H1 (cell line): ENCODE measurements around the gene NRXN2. TPM values are rescaled to one million over a fixed set of nuclear protein-coding genes. Genes with fewer than 3 reads are reported as not detected.

Source experiments
- BACH1 ChIP-seq: IDR thresholded peaks from 2 replicates; pipeline ENCODE4 v1.6.1; 2012; ENCODE audit warnings: low read length, improper control_type of control experiment
- FOSL1 ChIP-seq: IDR thresholded peaks from 2 replicates; pipeline ENCODE4 v1.6.1; 2011; ENCODE audit warnings: mild to moderate bottlenecking, low read depth, low read length, moderate library complexity; ENCODE audit not compliant: insufficient read depth
- HDAC2 ChIP-seq, 2 experiments: fragments of 300-600 bp in 1 of 2; sonication (generic) in 1 of 2; IDR thresholded peaks; 2 replicates each; pipeline ENCODE4 v1.6.1; 2011 to 2012; ENCODE audit warnings: low read depth in 2 of 2, low read length in 2 of 2, mild to moderate bottlenecking in 2 of 2, moderate library complexity in 2 of 2, borderline replicate concordance in 1 of 2, inconsistent platforms in 1 of 2
- JUN ChIP-seq: IDR thresholded peaks from 2 replicates; pipeline ENCODE4 v1.6.1; 2011; ENCODE audit warnings: low read depth, mild to moderate bottlenecking, improper control_type of control experiment, low read length
- POLR2A ChIP-seq, 2 experiments: IDR thresholded peaks; 1 replicate in 1 of 2; 2 replicates in 1 of 2; pipeline ENCODE4 v1.6.1; 2011; ENCODE audit warnings: low read depth in 2 of 2, low read length in 2 of 2, mild to moderate bottlenecking in 2 of 2; ENCODE audit errors: control extremely low read depth in 1 of 2
- SP1 ChIP-seq: IDR thresholded peaks from 2 replicates; pipeline ENCODE4 v1.6.1; 2011; ENCODE audit warnings: low read depth, low read length
- USF2 ChIP-seq: IDR thresholded peaks from 2 replicates; pipeline ENCODE4 v1.6.1; 2011; ENCODE audit warnings: low read length, improper control_type of control experiment
- ZNF274 ChIP-seq: IDR thresholded peaks from 2 replicates; pipeline ENCODE4 v1.7.0; 2012; ENCODE audit warnings: low read length, borderline replicate concordance; ENCODE audit errors: extremely low read depth
- polyA plus RNA-seq, 7 experiments: library from polyadenylated mRNA; depleted of rRNA in 3 of 7; stranded (reverse) in 5 of 7; unstranded in 2 of 7; fragments of >200 nt in 5 of 7; fragments of 200-250 nt in 2 of 7; gene quantifications; 1 replicate in 5 of 7; 2 replicates in 1 of 7; 4 replicates in 1 of 7; pipeline versions ENCODE4 v1.2.1 to v1.2.3, GENCODE V29; 2011 to 2013; ENCODE audit warnings: missing spikeins in 2 of 7, mixed read lengths in 2 of 7
- total RNA-seq: library from RNA; stranded (reverse); fragmentation: NEBNext Ultra II Directional; extraction: Animal tissue kit (Norgen Biotek cat#: 25700); gene quantifications from 2 replicates; pipeline ENCODE4 v1.2.1, GENCODE V29; 2021

NRXN2 gene
- total and polyA plus RNA-seq, 2 of the 8 experiments (the other 6 are each of a cell fraction or from before 2014, with no cell fraction given), result 1.3 to 11.5 TPM

GRCh38 chr11:64771861-64772260, 48.9 kb upstream of the NRXN2 start (continued):
- TF ChIP-seq FOSL1 (no peak), HDAC2 (IDR thresholded peaks at IDR 0.05; ENCODE audit: borderline replicate concordance in 1 of 2, low read depth in 2 of 2, low read length in 2 of 2) (no peak), USF2 (no peak), ZNF274 (no peak), SP1 (no peak), BACH1 (no peak), JUN (no peak), POLR2A (IDR thresholded peaks at IDR 0.05; ENCODE audit: control extremely low read depth in 1 of 2, low read depth in 2 of 2, low read length in 2 of 2) (no peak)
